Fibroblast of lung (primary cell): ENCODE results near the gene MNT.

Experiments
- CTCF ChIP-seq, 2 donors: IDR thresholded peaks in 1 of 2; conservative IDR thresholded peaks in 1 of 2; 1 replicate in 1 of 2; 2 replicates in 1 of 2; pipeline ENCODE4 v1.5.1; 2011 to 2012; ENCODE audit warnings: low read length in 2 of 2, control low read depth in 1 of 2, inconsistent platforms in 1 of 2, low read depth in 1 of 2, mild to moderate bottlenecking in 1 of 2
- EZH2 ChIP-seq: IDR thresholded peaks from 2 replicates; pipeline ENCODE4 v1.5.1; 2012; ENCODE audit warnings: low read length, control low read depth, mild to moderate bottlenecking; ENCODE audit errors: missing control alignments

DNA sequence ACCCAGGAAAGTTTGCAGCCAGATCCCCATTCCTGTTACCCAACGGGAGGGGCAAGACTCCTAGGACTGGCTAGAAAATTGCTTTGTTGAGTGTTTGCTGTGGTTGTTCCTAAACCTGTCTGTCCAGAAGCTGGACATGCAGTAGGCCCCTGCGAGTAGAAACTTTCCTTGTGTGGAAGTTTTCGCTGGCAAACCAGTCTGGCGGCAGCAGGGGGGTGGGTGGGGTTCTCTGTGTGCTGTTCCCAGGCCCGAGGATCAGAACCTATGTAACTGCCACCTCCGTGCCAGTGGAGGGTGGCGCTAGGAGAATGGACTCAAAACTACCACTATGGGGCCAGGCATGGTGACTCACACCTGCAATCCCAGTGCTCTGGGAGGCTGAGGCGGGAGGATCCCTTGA is 54.4 kb downstream of the MNT start:
- TF ChIP-seq CTCF (conservative IDR thresholded peaks at IDR 0.05 in 1 of 2, IDR thresholded peaks at IDR 0.05 in 1 of 2; ENCODE audit: low read depth in 1 of 2, low read length in 2 of 2) (no peak), EZH2 (no peak)
